SK-N-MC (cell line): ENCODE data around the gene ULK4.
"Not testable (repeated sequence)": the region's sequence is repeated elsewhere in the genome, so short reads cannot be mapped to it uniquely, and the experiment has no call there.

ENCODE experiments used
- DNase-seq: peaks from one replicate; pipeline ENCODE4 v3.0.0-alpha.2; 2011; ENCODE audit warnings: low read depth, low spot score
- H3K27ac ChIP-seq: fragments of 200-600 bp; sonication (generic); 2 replicates; pipeline ENCODE4 v1.5.1; 2016; ENCODE audit warnings: mixed run types
- H3K36me3 ChIP-seq: fragments of 200-600 bp; sonication (generic); 2 replicates; pipeline ENCODE4 v1.6.1; 2017; ENCODE audit warnings: antibody characterized with exemption, low read length, mixed read lengths; ENCODE audit not compliant: insufficient read depth
- H3K4me3 ChIP-seq: fragments of 200-600 bp; sonication (generic); 2 replicates; pipeline ENCODE4 v1.5.1; 2016
- H3K9ac ChIP-seq: fragments of 200-600 bp; sonication (generic); 2 replicates; pipeline ENCODE4 v1.8.0; 2017; ENCODE audit warnings: mixed run types, mixed read lengths; ENCODE audit not compliant: insufficient read length
- H3K9me3 ChIP-seq: fragments of 200-600 bp; sonication (generic); 2 replicates; pipeline ENCODE4 v1.6.1; 2017; ENCODE audit warnings: low read depth, mild to moderate bottlenecking, antibody characterized with exemption, low read length, moderate library complexity, mixed read lengths
- EZH2 ChIP-seq: fragments of 200-600 bp; sonication (generic); IDR thresholded peaks from one replicate; pipeline ENCODE4 v1.6.1; 2017; ENCODE audit warnings: antibody characterized with exemption
- FOXP2 ChIP-seq: optimal IDR thresholded peaks from 2 replicates; pipeline ENCODE3; 2011; ENCODE audit warnings: mild to moderate bottlenecking, moderate library complexity; ENCODE audit not compliant: insufficient read depth; ENCODE audit errors: extremely low read length, control extremely low read depth
- POLR2AphosphoS5 ChIP-seq: IDR thresholded peaks from 2 replicates; pipeline ENCODE4 v1.6.1; 2012; ENCODE audit warnings: mild to moderate bottlenecking, low read depth, low read length, borderline replicate concordance

ULK4 gene

DNA sequence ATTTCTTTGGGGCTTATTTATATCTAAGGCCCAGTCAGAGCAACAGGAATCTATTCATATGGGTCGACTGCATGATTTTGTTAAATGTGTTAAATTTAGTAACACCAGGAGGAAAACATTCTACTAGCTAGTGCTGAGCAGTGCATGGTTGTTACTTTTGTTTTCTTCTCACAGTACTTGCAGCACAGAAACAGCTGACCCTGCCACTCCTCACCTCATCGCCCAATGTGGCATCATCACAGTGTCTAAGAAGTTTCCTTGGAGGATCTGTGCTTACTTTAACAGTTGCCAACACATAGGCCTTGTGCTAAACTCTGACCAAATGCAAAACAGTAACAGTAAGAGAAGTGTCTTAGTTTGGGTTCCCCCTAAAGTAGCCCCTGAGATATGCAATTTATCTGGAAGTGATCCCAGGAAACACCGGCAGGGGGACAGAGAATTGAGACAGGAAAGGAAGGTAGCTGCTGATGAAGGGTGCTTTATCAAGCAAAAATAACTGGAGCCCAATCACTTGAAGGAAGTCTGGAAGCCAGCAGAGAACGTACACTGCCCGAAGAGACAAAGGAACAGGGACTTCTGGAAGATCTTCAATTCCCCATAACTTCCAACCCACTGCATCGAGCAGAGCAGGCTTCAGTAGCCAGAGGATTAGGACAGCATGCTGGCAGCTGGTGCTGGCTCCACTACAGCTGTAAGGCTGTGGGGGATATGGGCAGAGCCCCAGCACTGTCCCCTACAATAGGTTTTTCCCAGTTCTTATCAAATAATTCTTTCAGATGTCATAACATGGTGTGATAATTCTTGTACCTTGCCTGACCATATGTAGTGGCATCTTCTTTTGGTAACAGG, 36.0 kb upstream of the ULK4 start:
- Histone ChIP-seq H3K4me3 (no peak overlapping the region), H3K9me3 (no peaks in the 10 kb centered on the region), H3K9ac (no peak overlapping the region), H3K27ac (no peak overlapping the region), H3K36me3 (no peaks in the 10 kb centered on the region)
- TF ChIP-seq POLR2AphosphoS5: no peak
- TF ChIP-seq FOXP2: no peak
- no peak for TF ChIP-seq EZH2
- DNase-seq: no peak

DNA sequence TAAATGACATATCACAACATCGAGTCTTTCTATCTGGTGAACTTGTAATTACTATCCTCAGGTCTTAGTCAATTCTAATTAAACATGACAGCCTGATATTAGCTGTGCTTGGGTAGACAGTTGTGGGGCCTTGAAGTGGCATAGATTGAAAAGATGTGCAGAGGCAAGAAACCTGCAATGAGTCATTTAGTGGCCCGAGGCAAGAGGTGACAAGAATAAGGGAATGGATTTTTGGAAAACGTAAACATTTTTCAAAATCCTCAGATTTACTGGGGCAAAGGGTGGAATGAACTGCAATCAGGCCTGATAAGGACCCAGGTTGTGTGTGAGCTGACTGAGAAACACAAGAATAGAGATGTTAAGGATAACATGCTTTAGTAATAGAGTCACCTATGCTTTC, 29.5 kb upstream of the ULK4 start:
- H3K27ac ChIP-seq: no peak overlapping the region
- H3K36me3 ChIP-seq: no peaks in the 10 kb centered on the region
- no peak for DNase-seq
- TF ChIP-seq EZH2: no peak
- no peak for TF ChIP-seq POLR2AphosphoS5
- TF ChIP-seq FOXP2: no peak
- no peak overlapping the region for H3K9ac ChIP-seq
- no peaks in the 10 kb centered on the region for H3K9me3 ChIP-seq
- no peak overlapping the region for H3K4me3 ChIP-seq

DNA sequence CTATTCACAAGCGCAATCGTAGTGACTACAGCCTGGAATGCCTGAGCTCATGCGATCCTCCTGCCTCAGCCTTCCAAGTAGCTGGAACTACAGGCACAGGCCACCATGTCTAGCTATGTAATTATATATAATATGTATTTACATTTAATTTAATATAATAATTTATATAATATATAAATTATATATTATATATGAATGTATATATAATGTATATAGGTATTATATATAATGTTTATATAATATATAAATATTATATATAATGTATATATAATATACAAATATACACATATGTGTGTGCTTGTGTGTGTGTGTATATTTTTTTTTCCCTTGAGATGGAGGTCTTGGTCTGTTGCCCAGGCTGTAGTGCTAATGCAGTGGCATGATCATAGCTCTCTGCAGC, 27.6 kb upstream of the ULK4 start:
- H3K27ac ChIP-seq: no peak overlapping the region
- TF ChIP-seq EZH2: no peak
- TF ChIP-seq FOXP2: no peak
- no peak for TF ChIP-seq POLR2AphosphoS5
- DNase-seq: no peak
- no peak overlapping the region for H3K4me3 ChIP-seq
- H3K9ac ChIP-seq: no peak overlapping the region
- H3K9me3 ChIP-seq: no peaks in the 10 kb centered on the region
- no peaks in the 10 kb centered on the region for H3K36me3 ChIP-seq

DNA sequence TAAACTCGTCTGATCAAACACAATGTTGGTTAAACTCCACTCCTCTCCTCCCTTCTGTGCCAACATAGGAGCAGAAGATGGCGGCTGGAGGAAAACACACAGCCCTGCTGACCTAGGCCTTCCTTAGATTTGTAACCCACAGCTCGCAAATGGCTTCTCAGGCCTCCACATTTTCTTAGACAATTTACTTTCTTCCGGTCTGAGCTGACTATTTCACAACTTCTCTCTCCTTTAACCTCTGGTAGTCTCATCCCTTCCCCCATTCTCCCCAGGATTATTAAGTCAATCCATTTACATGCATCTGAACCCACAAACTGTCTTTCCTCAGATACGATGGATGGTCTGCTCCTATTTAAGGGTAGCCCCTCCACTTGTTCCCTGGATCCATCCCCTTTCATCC, 25.7 kb upstream of the ULK4 start:
- no peak overlapping the region for H3K4me3 ChIP-seq
- no peaks in the 10 kb centered on the region for H3K36me3 ChIP-seq
- no peak for DNase-seq
- no peaks in the 10 kb centered on the region for H3K9me3 ChIP-seq
- H3K27ac ChIP-seq: no peak overlapping the region
- no peak for TF ChIP-seq FOXP2
- TF ChIP-seq EZH2: no peak
- TF ChIP-seq POLR2AphosphoS5: no peak
- no peak overlapping the region for H3K9ac ChIP-seq

DNA sequence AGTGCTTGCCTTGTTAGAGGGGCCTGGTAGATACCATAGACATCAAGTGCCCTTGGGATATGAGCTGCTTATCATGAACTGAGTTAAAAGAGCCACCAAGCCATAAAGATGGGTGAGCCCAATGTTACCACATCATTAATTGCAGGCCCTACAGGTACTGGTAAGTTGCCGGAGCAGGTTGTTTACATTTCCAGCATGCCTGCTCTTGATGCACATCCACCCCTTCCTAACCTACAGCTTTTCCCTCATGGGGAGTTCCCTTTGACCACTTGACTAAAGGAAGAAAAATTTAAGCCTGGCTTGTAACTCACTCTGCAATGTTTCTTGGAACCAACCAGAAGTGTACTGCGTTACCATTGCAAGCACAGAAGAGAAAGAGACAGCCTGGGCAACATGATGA, 24.7 kb upstream of the ULK4 start:
- no peaks in the 10 kb centered on the region for H3K9me3 ChIP-seq
- DNase-seq: no peak

DNA sequence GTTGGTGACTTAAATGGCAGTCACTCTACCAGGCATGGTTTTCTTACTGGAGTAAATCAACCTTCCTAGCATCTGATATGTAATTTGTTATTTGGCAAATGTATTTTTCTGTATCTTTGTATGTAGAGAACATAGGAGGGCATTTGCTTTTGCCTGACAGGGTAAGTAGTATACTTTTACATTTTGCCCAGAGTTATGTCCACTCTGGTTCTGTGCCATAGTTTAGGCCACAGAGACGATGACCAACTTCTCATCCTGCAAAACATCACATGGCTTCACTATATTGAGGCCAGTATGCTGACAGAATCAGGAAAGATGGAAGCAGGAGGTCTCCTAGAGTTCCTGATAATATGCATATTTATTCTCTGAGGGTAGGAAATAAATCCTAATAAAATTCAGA, 23.1 kb upstream of the ULK4 start:
- no peak for DNase-seq
- H3K27ac ChIP-seq: no peak overlapping the region
- no peak for TF ChIP-seq FOXP2
- no peak for TF ChIP-seq EZH2
- TF ChIP-seq POLR2AphosphoS5: no peak
- no peak overlapping the region for H3K4me3 ChIP-seq
- no peaks in the 10 kb centered on the region for H3K36me3 ChIP-seq
- H3K9ac ChIP-seq: no peak overlapping the region
- no peaks in the 10 kb centered on the region for H3K9me3 ChIP-seq

More for the DNA sequence above, 24.7 kb upstream of the ULK4 start:
- Histone ChIP-seq H3K4me3 (no peak overlapping the region), H3K9ac (no peak overlapping the region), H3K36me3 (no peaks in the 10 kb centered on the region), H3K27ac (no peak overlapping the region)
- no peak for TF ChIP-seq FOXP2
- TF ChIP-seq POLR2AphosphoS5: no peak
- TF ChIP-seq EZH2: no peak

DNA sequence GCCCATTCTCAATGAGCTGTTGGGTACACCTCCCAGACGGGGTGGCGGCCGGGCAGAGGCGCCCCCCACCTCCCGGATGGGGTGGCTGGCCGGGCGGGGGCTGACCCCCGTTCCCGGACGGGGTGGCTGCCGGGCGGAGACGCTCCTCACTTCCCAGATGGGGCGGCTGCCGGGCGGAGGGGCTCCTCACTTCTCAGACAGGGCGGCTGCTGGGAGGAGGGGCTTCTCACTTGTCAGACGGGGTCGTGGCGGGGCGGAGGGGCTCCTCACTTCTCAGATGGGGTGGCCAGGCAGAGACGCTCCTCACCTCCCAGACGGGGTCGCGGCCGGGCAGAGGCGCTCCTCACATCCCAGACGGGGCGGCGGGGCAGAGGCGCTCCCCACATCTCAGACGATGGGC, 21.2 kb upstream of the ULK4 start:
- H3K36me3 ChIP-seq, H3K27ac ChIP-seq, H3K9me3 ChIP-seq, H3K9ac ChIP-seq, H3K4me3 ChIP-seq, DNase-seq: not testable (repeated sequence)

DNA sequence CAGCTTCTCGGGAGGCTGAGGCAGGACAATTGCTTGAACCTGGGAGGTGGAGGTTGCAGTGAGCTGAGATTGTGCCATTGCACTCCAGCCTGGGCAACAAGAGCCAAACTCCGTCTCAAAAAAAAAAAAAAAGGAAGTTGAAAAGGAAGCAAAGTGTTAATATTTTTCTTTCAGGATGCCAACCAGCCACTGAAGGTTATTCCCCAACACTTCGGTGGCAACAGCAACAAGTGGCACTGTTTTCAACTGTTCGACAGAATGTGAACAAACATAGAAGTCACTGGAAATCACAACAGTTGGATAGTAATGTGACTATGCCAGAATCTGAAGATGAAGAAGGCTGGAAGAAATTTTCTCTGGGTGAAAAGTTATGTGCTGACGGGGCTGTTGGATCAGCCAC, 15.5 kb upstream of the ULK4 start:
- H3K9me3 ChIP-seq, DNase-seq, H3K4me3 ChIP-seq, H3K27ac ChIP-seq, H3K9ac ChIP-seq, H3K36me3 ChIP-seq: not testable (repeated sequence)

DNA sequence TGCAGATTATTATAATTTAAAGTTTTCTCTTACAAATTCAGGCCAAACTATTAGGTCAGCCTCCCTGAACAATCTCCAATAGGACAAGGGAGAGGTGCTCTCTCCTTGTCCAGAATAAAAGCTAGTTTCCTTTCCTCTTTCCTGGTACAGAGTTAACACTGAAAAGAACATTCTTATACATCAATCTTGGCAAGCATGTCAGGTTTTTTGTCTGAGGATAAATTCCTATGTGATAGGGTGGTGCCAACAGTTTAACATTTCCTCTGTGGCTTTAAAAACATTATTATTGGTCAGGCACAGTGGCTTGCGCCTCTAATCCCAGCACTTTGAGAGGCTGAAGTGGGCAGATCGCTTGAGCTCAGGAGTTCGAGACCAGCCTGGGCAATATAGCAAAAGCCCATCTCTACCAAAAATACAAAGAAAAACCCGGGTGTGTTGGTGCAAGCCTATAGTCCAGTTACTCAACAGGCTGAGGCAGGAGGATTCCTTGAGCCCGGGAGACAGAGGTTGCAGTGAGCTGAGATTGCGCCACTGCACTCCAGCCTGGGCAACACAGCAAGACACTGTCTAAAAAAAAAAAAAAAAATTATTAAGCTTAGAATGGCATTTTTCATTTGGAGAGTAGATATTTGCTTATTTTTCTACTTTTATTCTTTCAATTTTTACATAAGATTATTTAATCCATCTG, 13.7 kb upstream of the ULK4 start:
- H3K9ac ChIP-seq: no peak overlapping the region
- H3K4me3 ChIP-seq: no peak overlapping the region
- TF ChIP-seq FOXP2: no peak
- no peak for TF ChIP-seq EZH2
- TF ChIP-seq POLR2AphosphoS5: no peak
- H3K36me3 ChIP-seq: no peaks in the 10 kb centered on the region
- no peaks in the 10 kb centered on the region for H3K9me3 ChIP-seq
- no peak overlapping the region for H3K27ac ChIP-seq
- no peak for DNase-seq
